Iris pigment epithelial cell (primary cell): ENCODE results near the gene CCNQ.

Experiments used
- DNase-seq: peaks from one replicate; pipeline ENCODE4 v3.0.0-alpha.2; 2011; ENCODE audit warnings: low read depth

The CCNQ gene

GRCh38 chrX:153637121-153638040, 38.4 kb upstream of the CCNQ start:
- no peak for DNase-seq

DNA sequence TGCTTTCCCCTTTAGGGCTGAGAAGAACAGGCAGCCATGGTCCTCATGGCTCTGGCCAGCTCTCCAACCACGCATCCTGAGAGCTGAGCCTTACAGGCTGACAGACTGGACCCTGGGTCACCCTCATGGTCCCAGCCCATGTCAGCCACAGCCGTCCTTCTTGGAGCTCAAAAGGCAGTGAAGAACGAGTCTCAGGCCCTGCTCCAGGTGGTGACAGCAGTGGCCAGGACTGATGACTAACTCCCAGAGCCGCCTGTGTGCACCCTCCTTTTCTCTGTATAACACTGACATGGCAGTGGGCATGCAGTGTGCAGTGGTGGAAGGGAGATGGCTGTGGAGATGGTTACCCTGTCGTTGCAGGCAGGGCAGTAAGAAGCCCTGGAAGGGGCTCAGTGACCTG, 37.8 kb upstream of the CCNQ start:
- DNase-seq, result no peak

DNA sequence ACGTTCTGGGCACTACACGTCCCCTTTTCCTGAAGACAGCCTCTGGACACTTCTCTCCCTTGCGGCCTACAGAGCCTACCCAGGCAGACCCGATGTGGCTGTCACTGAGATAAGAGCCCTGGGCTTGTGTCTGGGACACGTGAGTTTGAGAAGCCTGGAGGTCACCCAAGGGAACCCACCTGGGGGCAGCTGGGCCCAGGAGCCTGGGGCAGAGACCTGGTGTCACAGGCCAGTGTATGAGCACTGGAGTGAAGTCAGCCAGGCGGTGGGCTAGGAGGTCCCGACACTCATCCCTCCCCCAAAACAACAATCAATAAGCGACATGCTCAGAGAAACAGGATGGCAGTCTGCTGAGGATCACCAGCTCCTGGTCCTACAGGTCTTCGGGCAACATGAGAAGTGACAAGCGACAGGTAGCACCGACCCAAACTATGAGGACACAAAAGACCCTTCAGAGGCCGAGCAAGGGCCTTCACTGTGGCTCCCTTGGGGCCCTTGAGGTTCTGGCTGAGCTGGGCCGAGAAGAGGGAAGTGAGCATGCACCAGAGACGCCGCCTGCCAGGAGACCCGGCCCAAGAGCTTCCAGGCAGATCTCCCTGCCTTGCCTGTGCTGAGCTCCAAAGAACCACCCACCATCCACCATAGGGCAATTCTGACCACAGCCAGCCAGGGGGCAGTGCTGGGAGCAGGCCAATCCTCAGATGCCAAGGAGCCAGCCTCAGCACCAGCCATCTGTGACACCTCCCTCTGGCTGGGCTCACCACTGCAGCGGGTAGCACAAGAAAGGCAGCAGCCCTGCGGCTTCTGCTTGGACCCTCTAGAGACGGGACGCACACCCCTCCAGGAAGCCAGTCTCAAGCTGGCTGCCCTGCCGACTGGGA, 37.1 kb upstream of the CCNQ start:
- no peak for DNase-seq

DNA sequence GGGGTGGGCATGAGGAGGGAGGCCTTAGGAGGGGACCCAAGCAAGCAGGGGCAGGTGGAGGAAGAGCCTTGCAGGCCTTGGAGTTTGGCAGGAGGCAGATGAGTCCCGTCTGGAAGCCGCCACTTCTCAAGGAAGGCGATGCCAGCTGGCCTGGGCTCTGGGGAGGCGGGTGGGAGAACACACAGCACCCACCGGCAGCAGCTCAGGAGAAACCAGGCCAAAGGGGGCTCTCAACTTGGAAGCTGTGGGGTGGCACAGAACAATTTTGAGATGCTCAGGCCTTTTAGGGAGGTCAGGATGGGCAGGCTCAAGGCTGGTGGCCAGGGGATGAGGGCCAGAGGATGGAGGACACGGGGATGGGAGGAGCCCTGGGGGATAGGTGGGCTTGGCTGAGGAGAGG, 36.4 kb upstream of the CCNQ start:
- no peak for DNase-seq

- DNase-seq, result no peak
These were observed 35.9 kb upstream of the CCNQ start for GRCh38 chrX:153634832-153635231.

GRCh38 chrX:153634236-153634635, 35.3 kb upstream of the CCNQ start:
- DNase-seq, result no peak

- DNase-seq, result no peak
These were observed 34.8 kb upstream of the CCNQ start for GRCh38 chrX:153633607-153634180.

DNA sequence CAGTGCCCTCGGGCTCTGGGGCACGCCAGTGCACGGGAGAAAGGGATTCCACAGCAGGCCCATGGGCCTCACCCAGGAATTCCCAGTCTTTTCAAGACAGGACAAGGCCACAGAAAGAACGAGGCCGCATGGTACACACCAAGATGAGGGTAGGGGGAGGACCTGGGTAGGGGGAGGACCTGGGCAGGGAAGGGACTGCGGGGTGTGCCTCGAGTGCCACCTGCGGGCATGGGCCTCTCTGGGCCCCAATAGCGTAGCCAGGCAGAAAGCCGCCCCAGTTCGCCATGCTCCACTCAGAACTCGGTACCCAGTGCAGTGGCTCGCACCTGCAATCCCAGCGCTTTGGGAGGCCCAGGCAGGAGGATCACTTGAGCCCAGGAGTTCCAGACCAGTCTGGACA, 34.1 kb upstream of the CCNQ start:
- DNase-seq, result no peak

DNA sequence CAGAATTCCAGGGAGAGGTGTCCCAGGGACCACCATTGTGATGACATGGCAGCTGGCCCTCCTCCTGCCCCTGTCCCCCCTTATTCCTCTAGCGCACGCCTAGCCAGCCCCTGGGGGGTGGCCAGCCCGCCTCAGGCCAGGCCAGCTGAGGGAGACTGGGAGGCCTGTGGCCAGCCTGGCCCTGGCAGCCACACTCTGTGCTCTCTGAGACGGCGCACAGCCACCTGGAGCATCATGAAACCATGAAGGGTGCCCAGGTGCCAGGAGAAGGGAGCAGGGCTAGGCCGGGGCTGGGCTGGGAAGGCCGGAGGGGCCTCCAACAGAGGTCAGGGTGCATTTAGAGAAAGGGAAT, 33.6 kb upstream of the CCNQ start:
- no peak for DNase-seq

DNA sequence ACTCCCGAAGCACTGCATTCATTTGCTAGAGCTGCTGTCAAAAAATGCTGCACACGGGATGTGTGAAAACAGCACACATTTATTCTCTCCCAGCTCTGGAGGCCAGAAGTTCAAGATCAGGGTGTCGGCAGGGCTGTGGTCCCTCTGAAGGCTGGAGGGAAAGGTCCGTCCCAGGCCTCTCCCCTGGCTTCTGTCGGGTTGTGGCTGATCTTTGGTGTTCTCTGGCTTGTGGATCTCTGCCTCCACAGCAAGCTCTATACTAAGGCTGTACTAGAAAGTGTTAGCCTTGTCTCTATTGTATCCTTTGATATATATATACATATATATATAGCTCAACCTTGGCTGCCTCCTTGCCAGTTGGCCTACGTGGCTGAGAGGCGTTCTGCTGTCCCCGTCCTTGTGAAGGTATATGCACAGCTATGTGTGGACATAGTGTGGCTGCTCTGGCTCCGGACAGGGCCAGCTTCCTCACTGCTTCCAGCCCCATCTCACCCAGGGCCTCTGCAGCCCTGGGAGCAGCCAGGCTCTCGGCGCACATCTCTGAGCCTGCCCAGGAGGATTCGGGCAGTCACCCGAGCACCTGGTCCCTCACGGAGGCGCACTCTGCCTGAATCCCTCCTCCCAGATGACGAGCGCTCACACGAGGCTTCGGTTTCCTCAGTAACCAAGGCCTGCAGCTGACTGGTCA, 33.1 kb upstream of the CCNQ start:
- DNase-seq, result no peak

GRCh38 chrX:153631346-153631745, 32.4 kb upstream of the CCNQ start:
- DNase-seq, result no peak

DNA sequence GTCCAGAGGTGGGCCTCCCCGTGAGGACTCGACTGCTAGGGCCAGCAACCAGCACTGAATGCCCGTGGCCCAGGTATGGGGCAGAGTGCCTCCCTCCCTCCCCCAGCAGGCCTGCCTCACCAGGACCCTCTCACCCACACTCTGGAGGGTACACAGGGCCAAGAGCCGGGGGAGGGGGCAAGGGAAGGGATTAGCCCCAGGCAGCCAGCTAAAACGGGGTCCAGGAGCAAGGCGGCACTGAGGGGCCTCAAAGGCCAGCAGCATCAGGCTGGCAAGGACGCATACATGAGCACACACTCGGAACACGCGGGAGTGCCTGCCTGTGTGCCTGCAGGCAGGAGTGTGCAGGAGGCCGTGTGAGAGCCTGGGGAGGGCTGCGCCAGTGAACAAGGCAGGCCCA, 29.7 kb upstream of the CCNQ start:
- no peak for DNase-seq

DNA sequence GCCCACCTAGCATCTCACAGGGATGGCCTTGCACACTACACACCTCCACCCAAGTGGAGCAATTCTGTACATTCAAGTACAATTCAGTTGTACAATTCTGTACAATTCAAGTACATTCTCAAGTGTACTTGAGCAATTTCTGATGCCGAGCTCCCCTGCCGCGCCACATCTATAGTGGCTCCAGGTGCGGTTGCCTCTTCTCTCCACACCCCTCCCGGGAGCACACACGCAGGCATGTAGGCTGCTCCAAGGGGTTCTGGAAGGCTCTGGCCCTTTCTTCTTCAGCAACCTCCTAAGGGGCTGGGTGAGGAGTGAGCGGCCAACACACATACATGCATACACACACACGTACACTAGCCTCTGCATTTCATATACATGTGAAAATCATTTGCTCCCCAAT, 29.2 kb upstream of the CCNQ start:
- DNase-seq, result no peak

- no peak for DNase-seq
These were observed 28.8 kb upstream of the CCNQ start for GRCh38 chrX:153627675-153628111.

- no peak for DNase-seq
These were observed 28.1 kb upstream of the CCNQ start for GRCh38 chrX:153626863-153627674.

DNA sequence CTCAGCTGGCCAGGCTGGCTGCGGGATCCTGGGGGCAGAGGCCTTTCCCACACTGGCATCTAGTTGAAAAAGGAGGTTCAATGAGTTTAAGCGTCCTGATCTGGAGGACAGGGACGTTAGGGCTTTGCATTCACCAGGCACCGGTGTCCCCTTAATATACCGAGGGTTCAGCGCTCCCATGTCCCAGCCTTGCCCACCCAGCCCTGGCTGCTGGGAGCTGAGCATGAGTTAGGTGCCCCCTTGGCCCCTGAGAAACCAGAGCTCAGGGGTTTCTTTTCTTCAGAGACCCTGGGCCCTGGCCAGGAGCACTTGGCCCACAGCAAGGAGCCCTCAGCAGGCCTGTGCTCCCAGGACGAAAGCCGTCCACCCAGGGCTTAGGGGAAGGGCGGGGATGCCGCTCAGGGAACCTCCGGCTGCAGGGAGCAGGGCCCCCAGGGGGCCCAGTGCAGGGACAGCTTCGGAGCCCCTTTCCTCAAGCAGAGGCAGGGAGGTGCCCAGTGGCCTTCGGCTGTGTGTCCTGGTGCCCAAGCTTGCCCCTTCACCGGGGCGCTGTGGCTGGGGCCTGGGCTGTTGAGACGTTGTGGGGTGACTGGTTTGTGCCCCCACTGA, 27.2 kb upstream of the CCNQ start:
- no peak for DNase-seq

- DNase-seq, result no peak
These were observed 26.5 kb upstream of the CCNQ start for GRCh38 chrX:153625271-153626024.

- DNase-seq, result no peak
These were observed 25.5 kb upstream of the CCNQ start for GRCh38 chrX:153624196-153625091.
